AG04450 (cell line): ENCODE measurements around the gene HNMT. TPM values are rescaled to one million over a fixed set of nuclear protein-coding genes. Genes with fewer than 3 reads are reported as not detected.

Experiments used
- CTCF ChIA-PET: fragments of 300-600, 350-600 bp; formaldehyde crosslinking; extraction: SDS; loops from one replicate; lab custom pipeline; 2022; ENCODE audit warnings: antibody characterized with exemption, inconsistent platforms; lab: Charles Lee
- POLR2A ChIA-PET: fragments of 350-600 bp; formaldehyde crosslinking; extraction: SDS; loops from one replicate; lab custom pipeline; 2021; ENCODE audit warnings: antibody characterized with exemption, inconsistent platforms; lab: Yijun Ruan, JAX
- DNase-seq: peaks from one replicate; pipeline ENCODE4 v3.0.0-alpha.2; 2011; ENCODE audit warnings: low read depth, low spot score
- H3K27ac ChIP-seq: one replicate; pipeline ENCODE4 v1.5.1; 2012; ENCODE audit warnings: low read depth, low read length, control low read depth
- H3K27me3 ChIP-seq: one replicate; pipeline ENCODE4 v1.6.0; 2012; ENCODE audit warnings: low read length; ENCODE audit not compliant: control insufficient read depth, insufficient read depth
- H3K4me3 ChIP-seq: 2 replicates; pipeline ENCODE4 v1.5.1; 2011; ENCODE audit warnings: mild to moderate bottlenecking, low read depth, low read length, control low read depth
- H3K9me3 ChIP-seq: 2 replicates; pipeline ENCODE4 v1.5.1; 2012; ENCODE audit warnings: low read length; ENCODE audit not compliant: control insufficient read depth, insufficient read depth
- CTCF ChIP-seq: IDR thresholded peaks from 2 replicates; pipeline ENCODE4 v1.5.1; 2011; ENCODE audit warnings: low read depth, low read length, control low read depth, inconsistent platforms
- polyA plus RNA-seq: library from polyadenylated mRNA; depleted of rRNA; stranded (reverse); fragments of >200 nt; gene quantifications from 2 replicates; pipeline ENCODE4 v1.2.3, GENCODE V29; 2011

HNMT gene
- polyA plus RNA-seq, 1 experiment: 47.0 TPM

DNA sequence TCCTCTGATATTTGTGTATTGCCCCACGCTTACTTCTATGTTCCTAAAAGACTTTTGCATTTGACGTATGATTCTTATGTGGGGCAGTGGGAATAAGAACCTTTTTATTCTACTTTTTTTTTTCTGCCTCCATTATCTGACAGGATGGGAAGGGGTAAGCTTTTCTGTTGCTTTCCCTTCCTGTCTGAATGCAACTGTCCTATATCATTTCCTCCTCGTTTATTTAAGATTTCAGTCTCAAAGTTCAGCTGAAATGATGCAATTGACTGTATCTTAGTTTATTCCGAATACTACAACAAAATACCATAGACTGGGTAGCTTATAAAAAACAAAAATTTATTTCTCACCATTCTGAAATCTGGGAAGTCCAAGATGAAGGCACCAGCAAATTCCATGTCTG, 24.1 kb upstream of the HNMT start:
- TF ChIP-seq CTCF: no peak
- DNase-seq: no peak
- Histone ChIP-seq H3K4me3 (no peak overlapping the region), H3K27ac (no peak overlapping the region), H3K27me3 (no peaks in the 10 kb centered on the region), H3K9me3 (no peaks in the 10 kb centered on the region)
- CTCF ChIA-PET: interaction anchor here (1.7 kb wide), 1 partner anchor 9 kb away, joined by 5 read pairs; no protein-coding TSS in a partner anchor
- POLR2A ChIA-PET: no interaction called here

DNA sequence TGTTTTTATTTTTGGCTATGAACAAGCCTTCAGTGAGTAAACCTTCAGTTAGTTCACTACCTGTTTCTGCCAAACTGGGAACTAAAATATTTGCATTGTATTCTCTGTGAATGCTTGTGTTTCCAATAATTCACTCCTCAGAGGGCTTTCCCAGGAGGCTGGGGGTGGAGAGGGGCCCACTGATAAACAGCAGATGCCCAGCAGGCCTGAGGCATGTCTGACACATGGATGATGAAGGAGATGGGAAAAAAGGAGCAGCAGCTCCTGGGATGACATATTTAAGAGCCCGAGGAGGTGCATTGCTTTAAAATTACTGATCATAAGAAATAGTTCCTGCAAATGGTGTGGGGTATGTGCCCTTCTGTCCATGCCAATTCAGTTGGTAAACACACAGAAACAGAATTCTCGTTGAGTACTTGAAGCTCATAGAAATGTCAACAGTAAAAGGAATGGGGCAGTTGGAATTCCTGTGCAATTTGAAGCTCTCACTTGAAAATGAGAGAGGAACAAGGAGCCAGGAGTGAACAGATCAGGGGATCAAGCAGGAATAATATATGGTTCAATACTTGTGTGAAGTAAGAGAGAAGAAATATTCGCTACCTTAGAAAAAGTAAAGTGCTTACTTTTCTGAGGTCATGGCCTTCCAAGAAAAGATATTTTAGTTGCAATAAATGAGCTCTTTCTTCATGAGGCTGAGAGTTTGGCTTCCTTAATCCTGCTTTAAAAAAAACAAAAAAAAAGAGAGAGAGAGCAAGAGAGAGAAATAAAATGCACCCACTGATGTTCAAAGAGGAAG, 22.0 kb upstream of the HNMT start:
- CTCF ChIA-PET: interaction anchor here (0.7 to 1.5 kb wide), 2 partner anchors 22 to 148 kb away, joined by 3 to 4 read pairs; partner anchors contain the start of gene HNMT
- no peak for TF ChIP-seq CTCF
- POLR2A ChIA-PET: interaction anchor here (0.6 kb wide), 1 partner anchor 16 kb away, joined by 3 read pairs; no protein-coding TSS in a partner anchor
- no peak for DNase-seq
- Histone ChIP-seq H3K27ac (no peak overlapping the region), H3K9me3 (no peaks in the 10 kb centered on the region), H3K27me3 (no peaks in the 10 kb centered on the region), H3K4me3 (no peak overlapping the region)

DNA sequence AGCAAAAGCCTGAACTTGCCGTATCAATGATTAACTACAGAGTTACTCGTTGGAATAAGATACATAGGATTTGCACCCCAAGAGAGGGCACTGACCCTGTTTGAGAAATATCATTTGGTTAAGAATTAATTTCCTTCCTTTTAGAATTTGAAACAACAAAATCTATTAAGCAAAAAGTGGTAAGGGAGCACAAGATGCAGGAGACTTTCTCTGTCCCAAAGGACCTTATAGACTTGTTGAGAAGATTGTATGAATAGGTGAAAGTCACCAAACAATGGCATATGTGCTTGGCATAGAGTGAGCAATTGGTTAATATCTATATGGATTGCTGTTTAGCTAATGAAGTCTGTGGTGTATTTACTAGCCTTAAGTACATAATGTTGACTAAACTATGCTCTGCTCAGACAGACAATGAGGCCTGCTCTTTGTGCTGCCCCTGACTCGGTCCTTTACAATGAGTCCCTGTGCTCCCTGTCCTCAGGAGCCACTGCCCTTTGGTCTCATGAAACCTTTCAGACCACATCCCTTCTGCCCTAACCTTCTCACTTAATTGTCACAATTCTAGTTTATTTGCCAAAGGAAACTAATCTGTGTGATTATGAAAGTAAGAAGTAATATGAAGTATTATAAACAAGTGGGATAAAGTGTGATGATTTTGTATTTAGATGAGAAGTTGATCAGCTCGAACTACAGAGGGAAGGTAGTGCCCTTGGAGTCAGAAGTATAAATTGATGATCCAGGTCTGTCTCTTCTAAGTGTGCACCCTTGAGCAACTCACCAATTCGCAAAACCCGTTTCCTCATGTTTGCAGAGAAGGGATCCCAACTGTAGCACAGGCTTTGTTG, 21.2 kb upstream of the HNMT start:
- ChIA-PET POLR2A (no interaction called here), CTCF (interaction anchor here (0.7 kb wide), 1 partner anchor 21 kb away, joined by 3 read pairs; the partner anchor contains the start of gene HNMT)
- Histone ChIP-seq H3K27me3 (no peaks in the 10 kb centered on the region), H3K27ac (no peak overlapping the region), H3K9me3 (no peaks in the 10 kb centered on the region), H3K4me3 (no peak overlapping the region)
- TF ChIP-seq CTCF: no peak
- DNase-seq: no peak

GRCh38 chr2:137943678-137944347, 20.5 kb upstream of the HNMT start:
- TF ChIP-seq CTCF: no peak
- ChIA-PET POLR2A (no interaction called here), CTCF (interaction anchor here (1.0 kb wide), 1 partner anchor 32 kb away, joined by 7 read pairs; no protein-coding TSS in a partner anchor)
- H3K27me3 ChIP-seq: no peaks in the 10 kb centered on the region
- H3K27ac ChIP-seq: no peak overlapping the region
- H3K9me3 ChIP-seq: no peaks in the 10 kb centered on the region
- DNase-seq: no peak
- no peak overlapping the region for H3K4me3 ChIP-seq
